NCI-H2029 (cell line): ENCODE results near the gene CALB2.

Experiments
- DNase-seq: peaks from one replicate; lab custom pipeline; 2025; lab: John Stamatoyannopoulos, UW

Gene CALB2

GRCh38 chr16:71387045-71387871, 28.7 kb downstream of the CALB2 start:
- no peak for DNase-seq

DNA sequence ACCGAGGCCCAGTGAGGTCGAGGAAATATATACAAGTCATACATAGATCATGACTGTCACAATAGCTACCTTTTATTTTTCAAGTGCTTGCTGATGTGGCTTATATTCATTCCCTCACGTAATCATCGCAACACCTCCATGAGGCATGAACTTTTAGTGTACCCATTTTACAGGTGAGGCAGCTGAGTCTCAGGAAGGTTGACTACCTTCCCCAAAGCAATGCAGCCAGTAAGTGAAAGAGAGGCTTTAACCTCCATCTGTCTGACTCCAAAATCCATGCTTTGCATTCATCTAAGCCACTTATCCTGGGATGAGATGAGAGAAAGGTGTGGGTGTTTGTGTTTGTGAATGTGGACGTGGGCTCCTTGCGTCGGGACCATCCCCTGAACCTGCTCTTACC, 30.8 kb downstream of the CALB2 start:
- no peak for DNase-seq

- DNase-seq = no peak
Observed at GRCh38 chr16:71396594-71396993, 38.1 kb downstream of the CALB2 start.

DNA sequence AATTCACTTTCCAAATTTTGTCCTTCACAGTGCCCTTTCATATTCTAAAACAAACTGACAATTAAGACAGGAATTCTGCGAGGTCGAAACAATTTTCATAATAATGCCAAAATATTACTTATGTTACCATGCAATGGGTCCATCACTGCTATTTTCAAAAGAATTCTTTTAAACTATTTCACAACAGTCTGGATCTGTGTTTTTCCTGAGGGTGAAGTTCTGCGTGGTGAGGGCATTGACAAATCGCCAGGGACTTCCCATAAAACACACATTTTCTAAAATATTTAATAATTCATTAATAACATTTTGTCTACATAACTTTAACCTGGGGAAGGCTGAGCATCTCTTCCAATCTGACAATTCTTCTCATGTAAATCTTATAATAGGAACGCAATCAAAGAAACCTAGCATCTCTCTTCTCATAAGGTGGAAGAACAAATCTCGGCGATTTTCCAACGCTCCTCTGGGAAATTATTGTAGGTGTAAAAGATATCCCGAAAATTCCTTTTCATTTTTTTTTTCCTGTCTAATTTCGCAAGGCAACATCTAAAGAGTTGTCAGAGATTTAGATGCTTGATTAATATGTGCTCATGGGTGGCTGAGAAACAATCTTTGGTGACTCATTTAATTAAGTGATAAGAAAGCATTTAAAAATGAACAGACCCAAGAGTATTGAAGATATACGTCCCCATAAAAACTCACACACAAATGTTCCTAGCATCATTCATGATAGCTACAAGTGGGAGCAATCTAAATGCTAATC, 41.5 kb downstream of the CALB2 start:
- DNase-seq = no peak

DNA sequence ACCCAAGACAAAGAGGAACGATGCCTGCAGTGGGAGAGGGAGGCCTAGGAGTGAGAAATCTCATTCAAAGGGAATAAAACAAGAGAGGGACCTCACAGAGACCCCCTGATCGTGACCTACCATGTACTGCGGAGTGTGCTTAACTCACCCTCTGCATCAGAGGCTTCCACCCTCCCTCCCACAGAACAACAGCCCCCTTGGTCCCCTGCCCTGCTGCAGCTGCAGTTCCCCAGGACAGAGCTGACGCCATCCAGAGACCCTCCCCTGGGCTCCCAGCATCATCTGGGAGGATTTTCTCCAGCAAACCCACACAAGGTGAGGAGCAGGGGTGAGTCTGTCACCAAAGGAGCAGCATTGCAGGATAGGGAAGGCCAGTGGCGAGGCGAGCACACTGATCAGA, 43.5 kb downstream of the CALB2 start:
- DNase-seq = no peak

DNA sequence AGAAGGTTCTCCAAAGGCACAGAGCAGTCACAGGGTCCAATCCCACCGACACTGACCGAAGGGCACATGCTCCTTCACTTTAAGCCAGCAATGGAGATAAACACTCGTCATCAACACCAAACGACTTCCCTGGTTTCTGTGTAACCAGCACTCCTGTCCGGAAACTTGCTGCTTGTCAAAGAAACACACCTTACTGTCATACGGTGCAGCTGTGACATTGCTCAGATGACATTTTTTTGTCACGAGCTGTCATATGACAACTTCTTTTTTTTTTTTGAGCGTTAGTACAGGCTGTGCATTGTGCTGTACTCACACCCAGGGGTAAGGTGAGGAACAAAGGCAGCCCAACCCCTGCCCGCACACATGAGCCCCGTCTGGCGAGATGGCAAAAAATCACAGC, 44.2 kb downstream of the CALB2 start:
- DNase-seq = no peak

- DNase-seq = no peak
Observed at GRCh38 chr16:71404364-71404763, 45.8 kb downstream of the CALB2 start.

DNA sequence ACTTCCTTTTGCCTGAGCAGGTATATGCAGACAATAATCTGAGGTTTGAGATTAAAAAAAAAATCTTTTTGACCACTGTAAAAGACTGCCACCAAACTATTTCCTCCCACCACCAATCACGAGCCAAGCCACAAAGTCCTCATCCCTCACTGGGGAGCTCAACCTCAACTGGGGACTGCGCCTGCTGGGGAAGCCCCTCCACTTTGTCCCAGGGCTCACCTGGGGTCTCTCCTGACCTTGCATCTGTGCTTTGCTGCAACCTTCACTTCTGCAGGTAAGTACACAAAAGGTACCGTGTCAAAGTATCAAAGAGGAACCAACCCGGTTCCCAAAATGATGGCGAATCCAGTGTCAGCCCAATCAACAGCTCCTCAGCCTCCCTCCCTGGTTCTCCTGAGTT, 47.8 kb downstream of the CALB2 start:
- DNase-seq = no peak

GRCh38 chr16:71406724-71407123, 48.2 kb downstream of the CALB2 start:
- no peak for DNase-seq

- DNase-seq = no peak
Observed at GRCh38 chr16:71407731-71408130, 49.2 kb downstream of the CALB2 start.

DNA sequence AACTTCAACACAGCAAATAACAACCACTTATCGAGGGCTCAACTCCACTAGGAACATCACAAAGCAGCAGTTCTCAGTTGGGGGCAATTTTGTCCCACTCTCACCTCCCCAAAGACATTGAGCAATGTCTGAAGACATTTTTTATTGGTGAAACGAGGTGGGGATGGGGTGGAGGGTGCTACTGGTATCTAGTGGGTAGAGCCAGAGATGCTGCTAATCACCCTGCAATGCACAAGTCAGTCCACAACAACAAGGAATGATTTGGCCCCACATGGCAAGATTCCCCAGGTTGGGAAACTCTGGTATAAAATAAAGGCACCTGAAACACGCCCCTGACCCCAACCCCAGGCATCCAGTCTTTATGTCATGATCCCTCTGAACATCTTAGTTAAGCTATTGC, 50.0 kb downstream of the CALB2 start:
- DNase-seq = no peak

DNA sequence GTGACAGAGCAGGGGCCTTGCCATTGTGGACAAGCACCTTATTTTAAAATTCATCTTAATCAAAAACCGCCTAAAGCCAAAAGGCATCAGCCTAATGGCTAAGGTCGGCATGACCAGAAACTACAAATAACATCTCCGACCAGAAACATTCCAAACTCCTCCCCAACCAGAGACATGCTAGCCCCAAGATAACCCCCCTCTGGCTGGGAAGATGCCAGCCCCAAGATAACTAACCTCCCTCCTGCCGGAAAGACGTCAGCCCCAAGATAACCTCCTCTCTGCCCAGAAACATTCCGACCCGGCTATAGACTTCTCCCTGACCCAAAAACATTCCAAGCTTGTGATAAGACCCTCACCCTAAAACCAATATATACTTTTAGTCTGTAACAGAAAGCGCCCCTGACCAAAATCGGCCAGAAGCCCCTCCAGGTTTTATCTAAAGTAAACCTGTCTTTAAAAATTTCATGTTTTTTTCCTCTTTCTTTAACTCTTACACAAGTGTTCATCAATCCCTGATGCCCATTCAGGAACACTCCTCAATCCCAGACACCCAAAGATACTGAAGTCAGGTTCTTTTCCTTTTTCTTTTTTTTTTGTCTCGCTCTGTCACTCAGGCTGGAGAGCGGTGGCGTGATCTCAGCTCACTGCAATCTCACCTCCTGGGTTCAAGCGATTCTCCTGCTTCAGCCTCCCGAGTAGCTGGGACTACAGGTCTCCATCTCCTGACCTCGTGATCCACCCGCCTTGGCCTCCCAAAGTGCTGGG, 50.7 kb downstream of the CALB2 start:
- no peak for DNase-seq

GRCh38 chr16:71410146-71410545, 51.6 kb downstream of the CALB2 start:
- no peak for DNase-seq

GRCh38 chr16:71412270-71413160, 54.0 kb downstream of the CALB2 start:
- DNase-seq = peak; percentile 13

GRCh38 chr16:71413341-71413740, 54.8 kb downstream of the CALB2 start:
- DNase-seq = no peak

DNA sequence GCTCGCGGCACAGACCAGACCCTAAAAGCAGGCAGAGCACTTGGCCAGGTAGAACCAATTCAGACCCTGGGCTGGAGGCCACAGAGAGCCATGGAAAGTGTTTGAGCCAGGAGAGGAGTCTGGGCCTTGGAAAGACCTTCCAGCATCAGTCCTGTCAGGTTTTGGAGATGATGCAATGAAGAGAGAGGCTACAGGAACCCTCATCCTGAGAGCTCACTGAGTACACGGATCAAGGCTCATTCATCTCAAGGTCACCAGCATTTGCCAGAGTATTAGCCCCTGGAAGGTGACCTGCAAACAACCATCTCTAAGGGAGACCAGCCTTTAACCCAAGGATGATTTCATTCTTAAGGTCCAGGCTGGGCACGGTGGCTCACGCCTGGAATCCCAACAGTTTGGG, 55.5 kb downstream of the CALB2 start:
- DNase-seq = no peak

GRCh38 chr16:71421911-71422310, 63.4 kb downstream of the CALB2 start:
- no peak for DNase-seq

DNA sequence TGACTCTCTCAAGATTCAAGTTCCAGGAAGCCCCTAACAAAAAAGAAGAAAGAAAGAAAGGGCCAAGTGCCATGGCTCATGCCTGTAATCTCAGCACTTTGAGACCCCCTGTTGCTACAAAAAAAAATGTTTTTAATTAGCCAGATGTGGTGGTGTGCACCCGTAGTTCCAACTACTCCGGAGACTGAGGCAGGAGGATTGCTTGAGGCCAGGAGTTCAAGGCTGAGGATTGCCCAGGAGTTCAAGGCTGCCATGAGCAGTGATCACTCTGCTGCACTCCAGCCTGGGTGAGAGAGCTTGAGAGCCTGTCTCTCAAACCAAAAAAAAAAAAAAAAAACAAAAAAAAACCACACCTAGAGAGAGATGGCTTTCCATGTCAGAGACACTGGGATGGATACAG, 64.5 kb downstream of the CALB2 start:
- DNase-seq = no peak

- DNase-seq = no peak
Observed at GRCh38 chr16:71423865-71424264, 65.3 kb downstream of the CALB2 start.

GRCh38 chr16:71424626-71425025, 66.1 kb downstream of the CALB2 start:
- no peak for DNase-seq

DNA sequence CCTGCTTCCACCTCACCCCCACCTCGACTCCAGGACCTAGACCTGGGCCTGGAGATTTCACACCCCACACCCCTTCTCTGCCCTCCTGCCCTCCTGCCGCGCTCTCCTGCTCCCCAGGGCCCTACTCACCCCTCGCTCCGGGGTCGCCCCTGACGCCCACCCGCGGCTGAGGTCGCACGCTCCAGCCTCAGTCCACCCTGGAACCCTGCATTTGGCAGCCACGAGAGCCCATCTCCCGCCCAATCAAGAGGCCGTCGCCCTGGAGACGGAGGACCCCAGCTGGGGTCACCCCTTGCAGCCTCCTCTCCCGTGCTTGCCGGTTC, 67.2 kb downstream of the CALB2 start:
- no peak for DNase-seq
